Measurements from ENCODE around the gene C3. TPM values are rescaled to one million over a fixed set of nuclear protein-coding genes. Genes with fewer than 3 reads are reported as not detected.

Gene C3
- total and polyA plus RNA-seq, 4 donors, result 72.9 to 163 (median 111) TPM

DNA sequence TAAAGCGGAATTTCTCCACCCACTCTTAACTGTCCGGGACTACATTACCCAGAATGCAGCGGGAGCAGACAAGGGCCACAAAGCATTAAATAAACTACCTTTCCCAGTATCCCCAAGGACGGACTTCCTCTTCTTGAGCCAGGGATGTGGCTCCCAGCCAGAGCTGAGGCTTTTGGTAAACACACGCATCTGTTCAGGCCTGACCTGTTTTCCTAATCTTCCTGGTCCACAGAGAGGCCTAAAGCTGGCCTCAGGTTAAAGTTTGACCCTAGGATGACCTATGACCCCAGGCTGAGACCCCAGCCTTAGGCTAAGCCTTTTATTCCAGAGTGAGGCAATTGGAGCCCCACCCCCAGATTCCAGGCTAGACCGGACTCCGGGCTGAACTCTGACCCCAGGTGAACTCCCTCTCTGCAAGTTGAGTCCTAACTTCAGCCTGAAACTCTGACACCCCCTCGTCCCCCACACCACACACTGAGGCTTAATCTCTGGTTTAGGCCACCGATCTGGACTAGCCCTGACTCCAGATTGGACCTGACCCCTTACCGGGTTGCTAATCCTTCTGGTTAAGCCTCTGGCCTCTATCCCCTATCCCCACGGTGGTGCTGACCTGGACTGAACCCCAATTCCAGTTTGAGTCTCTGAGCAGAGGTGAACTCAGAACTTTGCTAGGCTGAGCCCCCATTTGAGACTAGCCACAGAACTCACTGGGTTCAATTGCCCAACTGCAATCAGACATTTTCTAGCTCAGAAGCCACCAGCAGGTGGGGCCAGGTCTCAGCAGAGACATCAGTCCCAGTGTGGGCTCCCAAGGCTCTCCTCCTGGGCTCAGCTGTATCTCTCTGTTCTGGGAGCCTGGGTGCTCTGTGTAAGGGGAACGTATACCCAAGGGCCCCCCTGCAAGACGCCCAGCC, 17.7 kb upstream of the C3 start:
- DNase-seq (ENCODE audit: low read depth in 4 of 6, low spot score in 6 of 6), result peak in 3 of 6 donors; percentile 83 to 100 (median 99)
- peak overlapping the region; percentile 18 for H3K4me3 ChIP-seq (ENCODE audit: low read depth, low read length)

DNA sequence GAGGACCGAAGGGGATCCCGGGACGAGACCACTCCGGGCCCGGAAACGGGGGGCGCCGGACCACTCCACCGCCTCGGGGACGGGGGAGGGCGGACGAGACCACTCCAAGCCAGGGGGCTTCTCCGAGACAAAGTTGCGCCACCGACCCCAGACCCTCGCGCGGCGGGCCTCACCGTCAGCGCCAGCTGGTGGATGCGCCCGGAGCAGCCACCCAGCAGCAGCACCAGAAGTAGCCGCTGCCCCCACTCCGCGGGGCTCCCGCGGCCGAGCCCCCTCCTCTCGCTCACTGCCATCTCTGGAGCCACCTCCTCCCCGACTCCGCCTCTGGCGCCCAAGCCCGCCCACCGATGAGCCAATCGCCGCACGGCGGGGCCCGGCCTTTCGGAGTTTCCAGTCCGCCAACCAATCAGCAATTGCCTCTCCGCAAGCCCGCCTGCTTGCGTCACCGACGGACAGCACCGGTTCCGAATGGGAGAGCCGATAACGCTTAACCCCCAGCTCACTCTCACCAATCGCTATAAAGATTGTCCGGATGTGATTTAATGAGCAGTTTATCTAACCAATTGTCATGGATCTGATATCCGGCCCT, 16.9 kb upstream of the C3 start, which contains the start of gene GPR108:
Gene GPR108 (minus strand): TSS at position 297 of the 589 bp plus-strand sequence. CDS start 4 bp downstream, at position 293.
- Histone ChIP-seq H3K9me3 (ENCODE audit: control insufficient read depth, insufficient read depth, low read length) (no peaks in the 10 kb centered on the region), H3K36me3 (ENCODE audit: control insufficient read depth, insufficient read depth, low read length) (peaks cover 20% of the 10 kb centered on the region), H3K4me1 (ENCODE audit: control insufficient read depth, insufficient read depth, low read length) (peaks cover 51% of the 10 kb centered on the region), H3K27ac (ENCODE audit: low read depth, low read length) (peak within 1 kb of the TSS; percentile 97), H3K4me3 (ENCODE audit: low read depth, low read length) (peak within 1 kb of the TSS; percentile 91), H3K27me3 (ENCODE audit: control insufficient read depth, insufficient read depth, low read length) (no peaks in the 10 kb centered on the region)
- DNase-seq (ENCODE audit: low read depth in 4 of 6, low spot score in 6 of 6), result peak in 5 of 6 donors; percentile 83 to 100 (median 99)
- WGBS (ENCODE audit: insufficient coverage), result under 1% methylated on average over 54 of the region's 55 CpGs

More for the DNA sequence above, 17.7 kb upstream of the C3 start:
- Histone ChIP-seq H3K4me1 (ENCODE audit: control insufficient read depth, insufficient read depth, low read length) (peaks cover 51% of the 10 kb centered on the region), H3K36me3 (ENCODE audit: control insufficient read depth, insufficient read depth, low read length) (peaks cover 13% of the 10 kb centered on the region), H3K27me3 (ENCODE audit: control insufficient read depth, insufficient read depth, low read length) (no peaks in the 10 kb centered on the region), H3K27ac (ENCODE audit: low read depth, low read length) (peak overlapping the region; percentile 92), H3K9me3 (ENCODE audit: control insufficient read depth, insufficient read depth, low read length) (no peaks in the 10 kb centered on the region)
- 14% methylated on average over 12 of the region's 13 CpGs for WGBS (ENCODE audit: insufficient coverage)

DNA sequence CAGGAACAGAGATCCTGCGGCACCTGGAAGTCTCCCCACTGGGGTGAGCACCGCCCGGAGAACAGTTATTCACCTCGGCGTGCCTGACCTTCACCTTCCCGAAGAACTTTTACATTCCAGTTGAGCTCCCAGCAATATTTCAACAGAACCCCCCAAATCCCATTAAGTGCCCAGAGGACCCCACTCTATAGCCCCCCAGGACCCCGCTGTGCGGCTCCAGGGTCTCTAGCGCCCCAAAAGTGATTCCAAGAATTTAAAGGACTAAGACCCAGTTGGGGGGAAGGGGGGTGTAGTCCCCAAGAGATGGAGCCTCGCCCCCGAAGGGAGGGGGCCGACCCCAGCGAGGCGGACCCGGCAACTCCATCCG, 16.4 kb upstream of the C3 start:
- H3K9me3 ChIP-seq (ENCODE audit: control insufficient read depth, insufficient read depth, low read length), result no peaks in the 10 kb centered on the region
- DNase-seq (ENCODE audit: low read depth in 4 of 6, low spot score in 6 of 6), result no peak
- peaks cover 51% of the 10 kb centered on the region for H3K4me1 ChIP-seq (ENCODE audit: control insufficient read depth, insufficient read depth, low read length)
- WGBS (ENCODE audit: insufficient coverage), result 0% methylated on average over 15 of the region's 16 CpGs
- no peaks in the 10 kb centered on the region for H3K27me3 ChIP-seq (ENCODE audit: control insufficient read depth, insufficient read depth, low read length)
- peaks cover 25% of the 10 kb centered on the region for H3K36me3 ChIP-seq (ENCODE audit: control insufficient read depth, insufficient read depth, low read length)
- H3K27ac ChIP-seq (ENCODE audit: low read depth, low read length), result peak overlapping the region; percentile 97
- peak overlapping the region; percentile 91 for H3K4me3 ChIP-seq (ENCODE audit: low read depth, low read length)

DNA sequence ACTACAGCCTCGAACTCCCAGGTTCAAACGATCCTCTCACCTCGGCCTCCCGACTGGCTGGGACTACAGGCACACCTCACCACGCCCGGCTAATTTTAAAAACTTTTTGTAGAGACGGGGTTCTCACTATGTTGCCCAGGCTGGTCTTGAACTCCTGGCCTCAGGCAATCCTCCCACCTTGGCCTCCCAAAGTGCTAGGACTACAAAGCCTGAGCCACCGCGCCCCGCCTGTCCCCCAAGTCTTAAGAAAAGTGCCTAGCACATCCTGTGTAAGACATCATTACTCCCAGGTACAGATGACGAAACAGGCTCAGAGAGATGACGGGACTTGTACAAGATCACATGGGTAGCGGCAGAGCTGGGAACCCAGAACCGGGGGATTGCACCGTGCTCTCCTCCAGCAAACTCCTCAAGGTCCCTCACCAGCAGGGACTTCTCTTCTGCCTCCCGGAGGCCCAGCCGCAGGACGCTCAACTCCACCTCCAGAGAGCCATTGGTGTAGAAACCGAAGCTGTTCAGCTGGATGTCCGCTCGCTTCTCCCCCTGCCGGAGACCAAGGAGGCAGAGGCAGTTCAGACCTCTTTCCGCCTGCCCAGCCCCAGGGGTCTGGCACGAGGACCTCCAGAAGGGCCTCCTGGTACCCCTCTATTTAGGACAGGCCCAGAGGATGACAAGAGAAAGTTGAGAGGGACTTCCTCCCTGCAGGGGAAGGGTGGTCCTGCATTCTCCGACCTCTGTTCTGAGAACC, 15.9 kb upstream of the C3 start:
- Histone ChIP-seq H3K27ac (ENCODE audit: low read depth, low read length) (peak overlapping the region; percentile 97), H3K27me3 (ENCODE audit: control insufficient read depth, insufficient read depth, low read length) (no peaks in the 10 kb centered on the region), H3K4me1 (ENCODE audit: control insufficient read depth, insufficient read depth, low read length) (peaks cover 51% of the 10 kb centered on the region), H3K9me3 (ENCODE audit: control insufficient read depth, insufficient read depth, low read length) (no peaks in the 10 kb centered on the region), H3K4me3 (ENCODE audit: low read depth, low read length) (peak overlapping the region; percentile 91), H3K36me3 (ENCODE audit: control insufficient read depth, insufficient read depth, low read length) (peaks cover 30% of the 10 kb centered on the region)
- 35% methylated on average over 25 of the region's 25 CpGs for WGBS (ENCODE audit: insufficient coverage)
- peak in 2 of 6 donors; percentile 79 to 80 for DNase-seq (ENCODE audit: low read depth in 4 of 6, low spot score in 6 of 6)

DNA sequence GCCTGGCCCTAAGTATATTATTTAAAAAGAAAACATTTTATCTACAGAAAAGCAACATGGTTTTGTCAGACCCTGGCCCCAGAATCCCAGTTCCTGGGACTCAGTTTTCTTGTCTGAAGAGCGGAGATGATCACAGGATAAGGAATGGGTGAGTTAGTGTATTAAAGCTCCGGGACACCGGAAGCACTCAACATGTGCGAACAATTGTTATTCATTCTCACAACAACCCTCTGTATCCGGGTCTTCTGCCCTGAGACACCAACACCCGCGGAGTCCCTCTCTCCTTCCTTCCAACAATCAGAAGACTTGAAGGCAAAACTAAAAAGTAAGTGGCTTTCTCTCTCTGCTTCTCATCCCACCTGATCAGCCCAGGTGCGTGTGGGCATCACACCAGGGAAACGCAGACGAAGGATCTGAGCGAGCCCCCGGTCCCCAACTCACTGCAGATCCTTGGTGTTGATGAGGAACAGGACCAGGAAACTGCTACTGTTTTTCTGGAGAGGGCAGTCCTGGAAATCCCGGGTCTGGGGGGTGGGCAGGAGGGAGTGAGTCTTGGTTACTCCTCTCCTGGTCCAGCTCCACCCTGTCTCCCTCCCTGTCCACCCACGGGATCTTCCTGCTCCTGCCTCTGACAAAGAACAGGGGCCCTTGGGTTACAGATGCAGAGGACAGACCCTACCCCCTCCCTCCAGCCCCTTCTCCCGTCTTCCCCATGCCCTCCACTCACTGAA, 14.9 kb upstream of the C3 start:
- H3K27me3 ChIP-seq (ENCODE audit: control insufficient read depth, insufficient read depth, low read length), result no peaks in the 10 kb centered on the region
- WGBS (ENCODE audit: insufficient coverage), result 75% methylated on average over 6 of the region's 15 CpGs
- peaks cover 42% of the 10 kb centered on the region for H3K4me1 ChIP-seq (ENCODE audit: control insufficient read depth, insufficient read depth, low read length)
- no peaks in the 10 kb centered on the region for H3K9me3 ChIP-seq (ENCODE audit: control insufficient read depth, insufficient read depth, low read length)
- H3K36me3 ChIP-seq (ENCODE audit: control insufficient read depth, insufficient read depth, low read length), result peaks cover 39% of the 10 kb centered on the region
- no peak overlapping the region for H3K27ac ChIP-seq (ENCODE audit: low read depth, low read length)
- H3K4me3 ChIP-seq (ENCODE audit: low read depth, low read length), result peak overlapping the region; percentile 91
- DNase-seq (ENCODE audit: low read depth in 4 of 6, low spot score in 6 of 6), result no peak

DNA sequence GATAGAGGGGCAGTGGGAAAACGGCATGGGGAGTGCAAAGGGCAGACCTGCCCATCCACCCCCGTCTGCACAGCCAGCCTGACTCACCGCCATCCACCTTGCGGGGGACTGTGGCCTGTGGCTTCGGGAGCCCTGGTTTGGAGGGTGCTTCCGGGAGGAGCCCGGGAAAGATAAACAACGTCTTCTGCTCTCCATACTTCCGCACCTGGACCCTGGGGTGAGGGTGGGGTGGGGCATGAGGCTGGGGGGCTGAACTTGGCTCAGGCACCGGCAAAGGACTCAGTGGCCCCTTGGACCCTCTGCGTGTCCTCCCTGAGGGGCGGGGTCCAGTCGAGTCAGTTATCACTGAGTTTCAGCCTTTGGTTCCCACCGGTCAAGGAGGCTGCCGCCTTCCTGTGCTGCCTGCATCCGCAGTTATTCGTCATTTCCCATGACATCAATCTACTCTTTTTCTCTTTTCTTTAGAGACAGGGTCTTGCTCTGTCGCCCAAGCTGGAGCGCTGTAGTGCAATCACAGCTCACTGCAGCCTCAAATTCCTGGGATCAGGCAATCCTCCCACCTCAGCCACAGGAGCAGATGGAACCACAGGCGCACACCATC, 13.7 kb upstream of the C3 start:
- peaks cover 33% of the 10 kb centered on the region for H3K4me1 ChIP-seq (ENCODE audit: control insufficient read depth, insufficient read depth, low read length)
- H3K4me3 ChIP-seq (ENCODE audit: low read depth, low read length), result no peak overlapping the region
- peaks cover 49% of the 10 kb centered on the region for H3K36me3 ChIP-seq (ENCODE audit: control insufficient read depth, insufficient read depth, low read length)
- H3K27ac ChIP-seq (ENCODE audit: low read depth, low read length), result no peak overlapping the region
- no peak for DNase-seq (ENCODE audit: low read depth in 4 of 6, low spot score in 6 of 6)
- 81% methylated on average over 20 of the region's 20 CpGs for WGBS (ENCODE audit: insufficient coverage)
- no peaks in the 10 kb centered on the region for H3K27me3 ChIP-seq (ENCODE audit: control insufficient read depth, insufficient read depth, low read length)
- no peaks in the 10 kb centered on the region for H3K9me3 ChIP-seq (ENCODE audit: control insufficient read depth, insufficient read depth, low read length)

DNA sequence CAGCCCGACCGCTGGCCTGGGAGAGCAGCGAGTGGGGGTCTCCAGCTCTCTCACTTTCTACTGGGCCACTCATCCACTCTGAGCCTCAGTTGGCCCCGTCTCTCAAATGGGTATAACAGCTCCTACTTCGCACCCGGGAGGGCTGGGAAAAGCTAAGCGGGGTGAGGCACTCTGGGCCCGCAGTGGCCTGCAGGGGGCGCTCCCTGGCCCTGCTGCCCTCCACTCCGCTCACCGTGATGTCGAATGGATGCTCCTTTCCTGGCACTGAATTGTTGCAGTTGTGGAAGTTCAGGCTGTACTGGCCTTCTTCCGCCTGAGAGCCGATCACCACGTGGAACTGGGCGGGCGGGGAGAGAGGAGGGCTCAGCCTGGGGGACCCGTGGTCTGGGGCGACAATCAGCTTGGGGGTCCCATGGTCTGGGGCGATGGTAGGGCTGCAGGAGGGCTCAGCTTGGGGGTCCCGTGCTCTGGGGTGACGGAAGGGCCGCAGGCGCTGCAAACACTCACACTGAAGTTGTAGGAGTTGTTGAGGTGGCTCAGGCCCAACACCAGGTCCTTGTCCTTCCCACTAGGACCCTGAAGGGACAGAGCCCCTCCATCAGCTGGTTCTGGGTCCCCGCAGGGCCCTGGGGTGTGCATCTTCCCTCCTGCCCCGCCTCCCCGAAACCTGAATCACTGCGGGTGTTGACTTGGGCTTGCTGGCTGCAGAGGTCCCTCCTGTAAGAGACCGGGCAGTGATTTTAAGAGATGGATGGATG, 13.1 kb upstream of the C3 start:
- H3K4me1 ChIP-seq (ENCODE audit: control insufficient read depth, insufficient read depth, low read length), result peaks cover 26% of the 10 kb centered on the region
- H3K9me3 ChIP-seq (ENCODE audit: control insufficient read depth, insufficient read depth, low read length), result no peaks in the 10 kb centered on the region
- H3K36me3 ChIP-seq (ENCODE audit: control insufficient read depth, insufficient read depth, low read length), result peaks cover 49% of the 10 kb centered on the region
- no peak for DNase-seq (ENCODE audit: low read depth in 4 of 6, low spot score in 6 of 6)
- 90% methylated on average over 27 of the region's 29 CpGs for WGBS (ENCODE audit: insufficient coverage)
- H3K4me3 ChIP-seq (ENCODE audit: low read depth, low read length), result no peak overlapping the region
- no peaks in the 10 kb centered on the region for H3K27me3 ChIP-seq (ENCODE audit: control insufficient read depth, insufficient read depth, low read length)
- no peak overlapping the region for H3K27ac ChIP-seq (ENCODE audit: low read depth, low read length)

DNA sequence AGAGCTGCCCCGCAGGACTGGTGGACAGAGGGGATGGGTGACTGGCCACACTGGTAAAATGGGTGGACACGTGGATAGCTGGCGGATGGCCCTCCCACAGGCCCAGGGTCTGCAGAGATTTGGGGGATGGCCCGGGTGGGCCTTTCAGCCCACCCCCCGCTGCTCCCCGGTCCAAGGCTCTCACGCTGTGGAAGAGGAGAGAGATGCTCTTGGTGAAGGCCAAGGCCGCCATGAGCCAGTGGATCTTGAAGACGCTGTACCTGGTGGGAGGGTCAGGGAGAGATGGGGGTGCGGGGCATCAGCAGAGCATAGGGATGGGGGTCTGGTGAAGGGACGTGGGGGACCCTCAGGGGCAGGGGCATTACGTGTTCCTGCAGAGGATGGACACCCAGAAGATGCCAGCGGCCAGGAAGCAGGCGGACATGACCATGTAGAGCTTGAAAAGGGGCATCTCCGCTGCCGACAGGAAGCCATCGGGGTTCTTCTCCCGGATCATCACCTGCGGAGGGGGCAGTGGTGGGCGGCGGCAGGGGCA, 12.4 kb upstream of the C3 start:
- 92% methylated on average over 21 of the region's 21 CpGs for WGBS (ENCODE audit: insufficient coverage)
- Histone ChIP-seq H3K9me3 (ENCODE audit: control insufficient read depth, insufficient read depth, low read length) (no peaks in the 10 kb centered on the region), H3K36me3 (ENCODE audit: control insufficient read depth, insufficient read depth, low read length) (peaks cover 49% of the 10 kb centered on the region), H3K27ac (ENCODE audit: low read depth, low read length) (no peak overlapping the region), H3K4me3 (ENCODE audit: low read depth, low read length) (no peak overlapping the region), H3K4me1 (ENCODE audit: control insufficient read depth, insufficient read depth, low read length) (peaks cover 23% of the 10 kb centered on the region), H3K27me3 (ENCODE audit: control insufficient read depth, insufficient read depth, low read length) (no peaks in the 10 kb centered on the region)
- DNase-seq (ENCODE audit: low read depth in 4 of 6, low spot score in 6 of 6), result no peak

All from spinal cord (tissue), 10 donors.